Ovary (tissue), 9 donors: Measurements from ENCODE around the gene PPP6R3. TPM values are rescaled to one million over a fixed set of nuclear protein-coding genes. Genes with fewer than 3 reads are reported as not detected.

Experiments
- DNase-seq, 5 donors: peaks; one replicate each; pipeline ENCODE4 v3.0.0-alpha.2; 2019 to 2020
- H3K27ac ChIP-seq, 2 donors: fragments of 200-600 bp; one replicate each; pipeline versions ENCODE4 v1.5.1 to v1.8.0; 2019 to 2022
- H3K27me3 ChIP-seq: fragments of 200-600 bp; one replicate; pipeline ENCODE4 v1.8.0; 2022
- H3K36me3 ChIP-seq: fragments of 200-600 bp; sonication (generic); one replicate; pipeline ENCODE4 v1.5.1; 2019
- H3K4me1 ChIP-seq: one replicate; pipeline ENCODE4 v1.8.1; 2013; ENCODE audit warnings: mild to moderate bottlenecking, moderate library complexity; ENCODE audit not compliant: insufficient read depth
- H3K4me3 ChIP-seq: fragments of 200-600 bp; sonication (generic); one replicate; pipeline ENCODE4 v1.5.1; 2017
- H3K9me3 ChIP-seq, 2 donors: fragments of 200-600 bp in 1 of 2; sonication (generic) in 1 of 2; one replicate each; pipeline versions ENCODE4 v1.5.1 to v1.8.1; 2013 to 2019; ENCODE audit warnings: mild to moderate bottlenecking in 1 of 2, moderate library complexity in 1 of 2
- CTCF ChIP-seq, 3 donors: fragments of 450-650 bp in 2 of 3; fragments of 200-600 bp in 1 of 3; IDR thresholded peaks; one replicate each; pipeline versions ENCODE4 v1.5.1 to v1.8.0; 2016 to 2022; ENCODE audit warnings: antibody characterized with exemption in 3 of 3, mild to moderate bottlenecking in 1 of 3
- EP300 ChIP-seq: sonication (generic); formaldehyde crosslinking; IDR thresholded peaks from one replicate; pipeline ENCODE4 v1.6.1; 2017; ENCODE audit warnings: antibody characterized with exemption
- POLR2A ChIP-seq: fragments of 450-650 bp; IDR thresholded peaks from one replicate; pipeline ENCODE4 v1.6.1; 2017; ENCODE audit warnings: antibody characterized with exemption, mild to moderate bottlenecking, moderate library complexity
- WGBS, 3 donors: extraction: QIAGEN DNeasy Blood & Tissue Kit in 1 of 3; methylation state at CpG; one replicate each; pipeline versions ENCODE4 v1.1.5 to v1.1.7; 2013 to 2017; 5-methylcytosine and 5-hydroxymethylcytosine counted together
- intact Hi-C, 4 donors: fragments of 100-400 bp; cut with DNase I; formaldehyde crosslinking; loops; one replicate each; pipeline versions ENCODE4 v1.11.0 to v1.15.1; 2022 to 2023
- polyA plus RNA-seq, 2 donors: library from polyadenylated mRNA; stranded (reverse); fragments of 200-250 nt in 1 of 2; fragments of 350-450 nt in 1 of 2; fragmentation: Illumina TruSeq in 1 of 2; extraction: RNeasy Lipid Tissue Mini Kit (QIAGEN cat#74804) in 1 of 2; gene quantifications; one replicate each; pipeline ENCODE4 v1.2.3, GENCODE V29; 2013 to 2014
- total RNA-seq, 7 donors: library from RNA; depleted of rRNA in 2 of 7; stranded (reverse); fragments of >200 nt in 2 of 7; fragmentation: NEBNext Ultra II Directional in 3 of 7; extraction: Animal tissue kit (Norgen Biotek cat#: 25700) in 3 of 7; gene quantifications; one replicate each; pipeline versions ENCODE4 v1.1.0 to v1.2.4, GENCODE V29; 2016 to 2023
- donor health status: DM: no; HTN: no; CAD: no; lungs with moderate emphysema.
- donor health status: DM: no; HTN: no; CAD: no.
- donor health status: Bipolar disorder and iron deficiency.
- donor health status: DM: yes; HTN: yes; CAD: no.
- donor health status: DM: no; HTN: no; CAD: no.
- donor health status: DM: yes; HTN: yes; CAD: no.

Gene PPP6R3
- total and polyA plus RNA-seq, 9 donors = 36.4 to 122 (median 103) TPM

- 92 to 100% (median 95%) methylated on average over 1 of the region's 1 CpG for WGBS, 3 donors
- intact Hi-C loops = loop anchor here in 1 of 4 donors (10.0 kb wide), 1 partner anchor 68 kb away; no protein-coding TSS in a partner anchor
- Histone ChIP-seq H3K4me1 (no peaks in the 10 kb centered on the region), H3K36me3 (no peaks in the 10 kb centered on the region), H3K27me3 (no peaks in the 10 kb centered on the region), H3K27ac (no peak overlapping the region), H3K9me3 (peaks cover 0 to 9% of the 10 kb centered on the region in 2 donors), H3K4me3 (no peak overlapping the region)
- DNase-seq = no peak
- no peak for TF ChIP-seq POLR2A
- TF ChIP-seq EP300 = no peak
- TF ChIP-seq CTCF (IDR thresholded peaks at IDR 0.05) = no peak
These were observed 186.3 kb downstream of the PPP6R3 start for GRCh38 chr11:68646832-68647231.

GRCh38 chr11:68649851-68650555 is 189.5 kb downstream of the PPP6R3 start:
- Histone ChIP-seq H3K4me3 (no peak overlapping the region), H3K9me3 (peaks cover 0 to 9% of the 10 kb centered on the region in 2 donors), H3K36me3 (no peaks in the 10 kb centered on the region), H3K4me1 (no peaks in the 10 kb centered on the region), H3K27me3 (no peaks in the 10 kb centered on the region), H3K27ac (no peak overlapping the region)
- WGBS, 3 donors = 51 to 69% (median 67%) methylated on average over 35 to 38 of the region's 38 CpGs
- intact Hi-C loops = loop anchor here in 1 of 4 donors (10.0 kb wide), 1 partner anchor 65 kb away; no protein-coding TSS in a partner anchor
- no peak for DNase-seq
- TF ChIP-seq CTCF (IDR thresholded peaks at IDR 0.05) (no peak), EP300 (no peak), POLR2A (no peak)

- intact Hi-C loops = no loop called here
- Histone ChIP-seq H3K9me3 (peaks cover 0 to 9% of the 10 kb centered on the region in 2 donors), H3K4me3 (no peak overlapping the region), H3K27me3 (no peaks in the 10 kb centered on the region), H3K27ac (no peak overlapping the region), H3K36me3 (no peaks in the 10 kb centered on the region), H3K4me1 (no peaks in the 10 kb centered on the region)
- TF ChIP-seq POLR2A (no peak), EP300 (no peak), CTCF (IDR thresholded peaks at IDR 0.05) (no peak)
- DNase-seq = no peak
- 88 to 90% (median 89%) methylated on average over 14 of the region's 14 CpGs for WGBS, 3 donors
These were observed 190.2 kb downstream of the PPP6R3 start for GRCh38 chr11:68650801-68651200.

- intact Hi-C loops = no loop called here
- Histone ChIP-seq H3K4me3 (no peak overlapping the region), H3K27me3 (no peaks in the 10 kb centered on the region), H3K36me3 (no peaks in the 10 kb centered on the region), H3K9me3 (peaks cover 0 to 9% of the 10 kb centered on the region in 2 donors), H3K4me1 (no peaks in the 10 kb centered on the region), H3K27ac (no peak overlapping the region)
- 64 to 71% (median 67%) methylated on average over 22 of the region's 22 CpGs for WGBS, 3 donors
- no peak for DNase-seq
- TF ChIP-seq EP300 (no peak), POLR2A (no peak), CTCF (IDR thresholded peaks at IDR 0.05) (no peak)
These were observed 190.8 kb downstream of the PPP6R3 start for GRCh38 chr11:68651208-68651984.
